HG03139 (cell line): Measurements from ENCODE around the gene DAPK1.

ENCODE experiments used
- ATAC-seq: cut with Tn5 transposase; IDR thresholded peaks from one replicate; pipeline ENCODE4 v1.9.1; 2021; ENCODE audit not compliant: unreplicated experiment

Gene DAPK1

DNA sequence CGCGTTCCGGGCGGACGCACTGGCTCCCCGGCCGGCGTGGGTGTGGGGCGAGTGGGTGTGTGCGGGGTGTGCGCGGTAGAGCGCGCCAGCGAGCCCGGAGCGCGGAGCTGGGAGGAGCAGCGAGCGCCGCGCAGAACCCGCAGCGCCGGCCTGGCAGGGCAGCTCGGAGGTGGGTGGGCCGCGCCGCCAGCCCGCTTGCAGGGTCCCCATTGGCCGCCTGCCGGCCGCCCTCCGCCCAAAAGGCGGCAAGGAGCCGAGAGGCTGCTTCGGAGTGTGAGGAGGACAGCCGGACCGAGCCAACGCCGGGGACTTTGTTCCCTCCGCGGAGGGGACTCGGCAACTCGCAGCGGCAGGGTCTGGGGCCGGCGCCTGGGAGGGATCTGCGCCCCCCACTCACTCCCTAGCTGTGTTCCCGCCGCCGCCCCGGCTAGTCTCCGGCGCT is at the start of gene DAPK1:
TSS of gene DAPK1 (plus strand) at position 264 of the 442 bp plus-strand sequence. CDS start 1,211 bp downstream, outside the sequence.
- peak; percentile 42 for ATAC-seq

GRCh38 chr9:87451149-87451548 is 46.5 kb upstream of the DAPK1 start:
- no peak for ATAC-seq

DNA sequence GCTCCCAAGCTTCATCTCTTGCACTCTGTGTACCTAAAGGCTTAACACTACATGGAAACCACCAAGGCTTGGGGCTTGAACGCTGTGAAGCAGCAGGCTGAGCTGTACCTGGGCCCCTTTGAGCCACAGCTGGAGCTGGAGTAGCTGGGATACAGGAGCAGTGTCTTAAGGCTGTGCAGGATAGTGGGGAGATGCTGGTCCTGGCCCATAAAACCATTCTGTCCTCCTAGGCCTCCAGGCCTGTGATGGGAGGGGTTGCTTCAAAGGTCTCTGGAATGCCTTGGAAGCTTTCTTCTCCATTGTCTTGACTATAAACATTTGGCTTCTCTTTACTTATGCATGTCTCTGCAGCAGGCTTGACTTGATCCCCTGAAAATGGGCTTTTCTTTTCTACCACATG is 42.3 kb upstream of the DAPK1 start:
- no peak for ATAC-seq

GRCh38 chr9:87461256-87461655 is 36.4 kb upstream of the DAPK1 start:
- no peak for ATAC-seq

DNA sequence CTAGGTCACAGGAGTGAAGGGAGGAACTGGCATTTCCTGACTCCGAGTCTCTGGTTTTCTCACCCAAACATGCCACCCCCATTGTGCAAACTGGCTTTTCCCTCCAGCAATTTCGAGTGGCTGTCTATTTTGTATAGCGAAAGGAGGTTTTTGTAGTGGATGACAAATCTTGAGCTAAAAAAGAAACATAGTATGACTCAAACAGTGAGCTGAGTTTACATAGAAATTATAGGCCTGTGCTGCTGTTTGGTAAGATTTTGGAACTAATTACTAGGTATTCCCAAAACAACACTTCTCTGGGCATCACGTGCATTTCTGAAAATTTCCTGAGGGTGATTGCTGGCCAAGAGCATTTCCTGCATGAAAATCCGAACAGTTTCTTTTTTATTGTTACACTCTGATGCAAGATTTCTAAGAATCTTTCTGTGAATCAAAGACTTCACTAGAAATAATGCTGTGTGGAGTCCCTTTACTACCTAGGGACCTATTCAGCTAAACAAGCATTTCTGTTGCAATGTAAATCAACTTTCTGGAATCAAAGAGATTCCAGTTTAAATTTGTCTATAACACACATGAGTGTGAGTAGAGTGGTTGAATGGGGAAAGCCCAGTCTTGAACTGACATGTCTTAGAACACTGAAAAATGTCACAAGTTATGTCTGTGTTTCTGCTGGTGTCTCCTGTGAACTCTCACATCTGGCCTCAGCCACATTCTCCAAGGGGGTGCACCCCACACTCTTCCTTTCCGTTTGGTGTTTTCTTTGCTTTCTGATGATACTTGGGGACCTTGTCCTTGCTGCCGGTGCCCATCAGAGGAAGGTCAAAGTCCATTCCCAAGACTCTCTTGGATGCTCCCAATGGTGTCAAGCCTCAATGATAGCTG is 33.3 kb upstream of the DAPK1 start:
- no peak for ATAC-seq

- ATAC-seq, result no peak
These were observed 32.7 kb upstream of the DAPK1 start for GRCh38 chr9:87464992-87465378.

- ATAC-seq, result no peak
These were observed 31.9 kb upstream of the DAPK1 start for GRCh38 chr9:87465816-87466215.

- ATAC-seq, result no peak
These were observed 30.5 kb upstream of the DAPK1 start for GRCh38 chr9:87467187-87467586.

DNA sequence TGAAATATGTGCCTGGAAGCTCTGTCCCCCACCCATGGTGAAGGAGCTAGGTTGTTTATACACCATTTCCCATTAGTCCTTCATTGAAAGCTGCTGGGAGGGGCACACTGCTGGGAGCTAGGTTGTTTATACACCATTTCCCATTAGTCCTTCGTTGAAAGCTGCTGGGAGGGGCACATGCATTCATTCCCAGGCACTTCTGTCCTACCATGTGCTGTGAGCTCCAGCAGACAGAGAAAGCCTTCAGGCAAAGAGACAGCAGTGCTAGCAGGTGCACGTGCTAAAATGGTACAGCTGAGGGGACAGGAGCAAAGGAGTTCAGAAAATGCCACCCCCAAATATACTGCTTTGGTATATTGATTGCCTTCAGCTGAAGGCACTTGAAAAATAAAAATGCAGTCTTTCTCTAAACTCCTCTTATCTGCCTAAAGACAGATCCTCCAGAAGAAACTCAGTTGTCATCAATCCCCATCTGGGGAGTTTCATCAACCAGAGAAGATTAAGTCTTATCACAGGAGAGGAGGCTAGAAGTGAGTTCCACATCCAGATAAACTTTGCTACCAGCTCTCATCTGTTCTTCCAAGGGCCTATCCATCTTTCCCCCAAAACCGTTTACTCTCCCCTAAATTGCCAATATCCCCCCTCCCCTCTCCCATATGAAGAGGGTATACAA is 27.7 kb upstream of the DAPK1 start:
- ATAC-seq, result no peak

- ATAC-seq, result no peak
These were observed 25.9 kb upstream of the DAPK1 start for GRCh38 chr9:87471746-87472145.

GRCh38 chr9:87475463-87475862 is 22.2 kb upstream of the DAPK1 start:
- no peak for ATAC-seq

- ATAC-seq, result no peak
These were observed 19.3 kb upstream of the DAPK1 start for GRCh38 chr9:87478226-87478992.

- peak; percentile 92 for ATAC-seq
These were observed 17.9 kb upstream of the DAPK1 start for GRCh38 chr9:87479801-87480201.

GRCh38 chr9:87481890-87482855 is 15.5 kb upstream of the DAPK1 start:
- no peak for ATAC-seq

DNA sequence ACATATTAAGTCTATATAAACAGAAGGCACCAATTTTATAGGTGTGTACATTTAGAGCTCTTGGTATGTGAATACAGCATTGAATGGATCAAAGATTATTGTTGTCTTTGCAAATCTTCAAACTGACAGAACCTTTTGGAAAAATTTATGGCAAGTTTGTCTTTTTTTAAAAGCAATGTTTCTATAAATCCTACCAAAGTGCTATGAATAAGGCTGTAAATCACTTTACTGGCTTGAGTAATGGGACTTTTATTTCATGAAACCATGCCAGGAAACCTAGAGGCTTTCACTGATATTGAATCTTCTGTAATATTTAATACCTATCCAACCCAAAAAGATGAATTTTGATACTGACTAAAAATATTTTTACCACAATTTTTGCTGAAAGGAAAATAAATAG is 7.4 kb upstream of the DAPK1 start:
- no peak for ATAC-seq

- no peak for ATAC-seq
These were observed 6.8 kb upstream of the DAPK1 start for GRCh38 chr9:87490907-87491306.

- no peak for ATAC-seq
These were observed 6.1 kb upstream of the DAPK1 start for GRCh38 chr9:87491523-87491922.

GRCh38 chr9:87492642-87493041 is 5.0 kb upstream of the DAPK1 start:
- no peak for ATAC-seq

DNA sequence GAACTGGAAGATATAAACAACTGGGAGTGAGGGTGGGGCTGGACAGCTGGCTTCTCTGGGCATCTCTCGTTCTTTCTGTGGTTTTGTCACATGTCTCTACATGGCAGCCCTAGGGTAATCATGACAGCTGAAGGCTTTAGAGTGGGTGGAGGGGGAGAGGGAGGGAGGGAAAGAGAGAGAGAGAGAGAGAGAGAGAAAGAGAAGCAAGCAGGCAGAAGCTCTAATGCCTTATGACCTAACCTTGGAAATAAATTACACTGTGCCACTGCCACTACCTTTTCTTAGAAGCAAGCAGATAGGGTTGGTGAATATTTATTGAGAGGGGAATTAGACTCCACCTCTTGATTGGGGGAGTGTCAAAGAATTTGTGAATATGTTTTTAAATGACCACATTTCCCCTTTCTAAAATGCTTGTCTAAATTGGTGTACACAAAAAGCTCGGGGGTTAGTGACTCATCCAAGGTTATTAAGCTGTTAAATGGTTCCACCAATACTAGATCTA is 2.6 kb upstream of the DAPK1 start:
- no peak for ATAC-seq

DNA sequence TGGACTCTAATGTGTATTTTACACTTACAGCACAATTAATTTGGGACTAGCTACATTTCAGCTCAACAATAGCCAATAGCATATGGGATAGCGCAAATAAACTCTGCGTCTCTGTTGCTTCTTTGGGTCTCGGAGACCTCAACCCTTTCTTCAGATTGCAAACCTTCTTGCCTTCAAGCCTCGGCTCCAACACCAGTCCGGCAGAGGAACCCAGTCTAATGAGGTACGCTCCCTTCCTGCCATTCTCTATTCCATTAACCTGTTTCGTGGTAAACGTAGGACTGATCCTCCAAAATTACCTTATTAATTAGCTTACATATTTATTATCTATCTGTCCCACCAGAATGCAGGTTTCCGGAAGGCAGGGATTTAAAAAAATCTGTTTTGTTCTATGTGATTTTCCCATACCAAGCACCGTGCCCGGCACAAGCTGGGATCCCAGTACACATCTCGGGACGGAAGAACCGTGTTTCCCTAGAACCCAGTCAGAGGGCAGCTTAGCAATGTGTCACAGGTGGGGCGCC is 525 bp upstream of the DAPK1 start:
- no peak for ATAC-seq
